ENCODE measurements around the gene PYCARD.
"Not testable (repeated sequence)": the region's sequence is repeated elsewhere in the genome, so short reads cannot be mapped to it uniquely, and the experiment has no call there.

The PYCARD gene

DNA sequence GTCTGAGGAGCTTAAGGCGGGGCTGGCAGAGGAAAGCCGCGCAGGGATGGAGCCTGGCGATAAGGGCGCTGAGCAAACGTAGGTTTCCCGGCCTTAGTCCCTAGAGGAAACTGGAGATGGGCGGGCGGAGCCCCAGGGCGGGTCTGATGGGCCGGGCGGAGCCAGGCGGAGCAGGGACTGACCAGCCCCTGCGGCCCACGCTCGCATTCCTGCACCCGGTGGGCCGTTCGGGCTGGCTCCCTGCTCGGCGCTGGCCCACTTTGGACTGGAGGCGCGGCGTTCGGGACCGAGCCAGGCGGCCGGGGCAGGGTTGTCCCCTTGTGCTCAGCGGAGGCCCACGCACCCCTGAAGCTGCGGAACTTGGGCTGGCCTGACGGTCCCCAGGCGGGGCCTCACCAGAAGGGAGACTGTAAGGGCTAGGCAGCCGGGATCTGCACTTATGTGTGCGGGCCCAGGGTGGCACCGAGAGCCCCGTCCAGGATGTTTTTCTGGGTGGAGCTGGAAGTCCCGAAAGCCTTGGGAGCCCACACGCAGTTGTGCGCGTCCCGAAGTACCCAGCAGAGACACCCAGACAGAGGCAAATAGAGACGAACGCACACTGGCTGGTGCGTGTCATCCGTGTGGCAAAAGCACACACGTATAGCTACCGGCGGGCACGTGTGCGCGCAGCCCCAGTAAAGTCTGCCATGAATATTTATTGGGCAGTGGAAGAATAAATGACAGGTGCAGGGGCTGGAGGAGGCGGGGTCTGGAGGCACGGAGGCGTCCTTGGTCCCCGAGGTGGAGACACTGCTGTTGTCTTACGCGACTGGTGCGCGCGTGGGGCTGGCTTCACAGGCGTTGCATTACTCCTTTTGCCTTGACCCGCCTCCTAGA lies 13.0 kb upstream of the PYCARD start:
- no peak for DNase-seq (ENCODE audit: extremely low read depth in 1 of 2, low read depth in 1 of 2)

DNA sequence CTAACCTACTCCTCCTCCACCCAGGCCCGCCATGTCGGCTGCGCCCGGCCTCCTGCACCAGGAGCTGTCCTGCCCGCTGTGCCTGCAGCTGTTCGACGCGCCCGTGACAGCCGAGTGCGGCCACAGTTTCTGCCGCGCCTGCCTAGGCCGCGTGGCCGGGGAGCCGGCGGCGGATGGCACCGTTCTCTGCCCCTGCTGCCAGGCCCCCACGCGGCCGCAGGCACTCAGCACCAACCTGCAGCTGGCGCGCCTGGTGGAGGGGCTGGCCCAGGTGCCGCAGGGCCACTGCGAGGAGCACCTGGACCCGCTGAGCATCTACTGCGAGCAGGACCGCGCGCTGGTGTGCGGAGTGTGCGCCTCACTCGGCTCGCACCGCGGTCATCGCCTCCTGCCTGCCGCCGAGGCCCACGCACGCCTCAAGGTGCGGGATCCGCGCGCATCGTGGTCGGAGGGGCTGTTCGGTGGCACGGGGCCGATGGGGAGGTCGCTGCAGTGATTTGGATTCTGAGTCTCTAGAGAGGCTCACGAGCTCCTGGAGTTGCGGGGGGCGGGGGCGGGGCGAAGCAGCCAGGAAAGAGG lies 12.2 kb upstream of the PYCARD start:
- no peak for DNase-seq (ENCODE audit: extremely low read depth in 1 of 2, low read depth in 1 of 2)

DNA sequence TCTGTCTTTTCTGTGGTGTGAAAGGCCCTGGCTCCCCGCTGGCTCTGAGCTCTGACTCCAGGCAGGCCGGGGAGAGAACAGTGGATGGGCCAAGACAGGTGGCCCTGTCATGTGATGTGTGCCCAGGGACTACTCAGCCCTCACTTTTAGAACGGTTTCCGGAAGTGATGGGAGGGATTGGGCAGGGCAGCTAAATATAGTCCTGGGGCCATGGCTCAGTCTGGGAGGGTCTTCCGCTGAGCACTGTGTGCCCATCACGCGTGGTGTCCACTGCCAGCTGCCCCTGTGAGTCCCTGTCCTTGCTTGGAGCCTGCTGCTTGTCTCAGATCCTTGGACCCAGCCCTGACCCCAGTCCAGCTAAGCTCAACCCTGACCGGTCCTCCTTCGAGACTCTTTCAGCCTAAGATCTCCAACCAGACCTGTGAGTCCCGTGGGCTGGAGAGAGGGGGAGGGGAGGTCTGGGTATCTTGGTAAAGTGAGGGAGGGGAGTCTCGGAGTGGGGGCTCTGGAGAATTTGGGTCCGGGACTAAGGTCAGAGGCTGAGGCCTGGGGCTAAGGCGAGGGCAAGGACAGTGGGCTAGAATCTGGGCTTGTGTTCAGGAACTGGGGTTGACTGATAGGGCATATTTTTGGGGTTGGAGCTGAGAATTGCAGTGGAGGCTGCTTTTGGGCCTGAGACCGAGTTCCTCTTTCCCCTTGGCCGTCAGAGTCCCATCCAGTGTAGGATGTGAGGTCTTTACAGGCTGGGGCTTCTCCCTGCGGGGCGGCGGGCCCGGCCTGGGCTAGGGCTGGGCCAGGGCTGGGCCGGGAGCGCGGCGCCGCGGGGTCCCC lies 11.5 kb upstream of the PYCARD start, which contains the start of gene TRIM72:
TSS of gene TRIM72 (plus strand) at position 243 of the 831 bp plus-strand sequence. CDS start 620 bp downstream, outside the sequence.
- DNase-seq (ENCODE audit: extremely low read depth in 1 of 2, low read depth in 1 of 2): no peak

DNA sequence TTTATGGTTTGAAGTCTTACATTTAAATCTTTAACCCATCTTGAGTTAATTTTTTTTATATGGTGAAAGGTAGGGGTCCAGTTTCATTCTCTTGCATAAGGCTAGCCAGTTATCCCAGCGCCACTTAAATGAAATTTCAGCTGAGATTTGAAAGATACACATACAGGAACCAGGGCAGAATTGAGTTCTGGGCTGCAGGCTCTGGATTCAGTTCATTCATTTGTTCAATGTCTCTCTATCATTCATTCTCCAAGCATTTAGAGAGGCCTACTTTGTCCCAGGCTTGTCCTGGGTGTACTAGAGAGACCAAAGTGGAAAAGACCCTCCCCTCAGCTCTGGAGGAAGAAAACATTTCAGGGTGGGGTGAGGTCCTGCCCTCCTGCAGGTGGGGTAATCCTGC lies 10.8 kb upstream of the PYCARD start:
- DNase-seq (ENCODE audit: extremely low read depth in 1 of 2, low read depth in 1 of 2): no peak

DNA sequence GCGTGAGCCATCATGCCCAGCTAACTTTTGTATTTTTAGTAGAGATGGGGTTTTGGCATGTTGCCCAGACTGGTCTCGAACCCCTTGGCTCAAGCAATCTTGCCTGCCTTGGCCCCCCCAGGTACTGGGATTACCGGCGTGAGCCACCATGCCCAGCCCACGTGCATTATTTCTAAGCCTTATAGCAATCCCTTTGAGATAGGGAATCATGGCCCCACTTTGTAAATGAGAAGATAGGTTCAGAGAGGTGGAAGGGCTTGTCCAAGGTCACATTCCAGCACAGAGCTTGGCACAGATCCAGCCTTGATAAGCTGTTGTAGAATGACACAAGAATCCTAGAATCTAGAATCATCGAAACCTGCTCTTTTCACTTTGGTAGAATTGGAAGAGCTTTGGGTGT lies 4.2 kb upstream of the PYCARD start:
- no peak for DNase-seq (ENCODE audit: extremely low read depth in 1 of 2, low read depth in 1 of 2)

DNA sequence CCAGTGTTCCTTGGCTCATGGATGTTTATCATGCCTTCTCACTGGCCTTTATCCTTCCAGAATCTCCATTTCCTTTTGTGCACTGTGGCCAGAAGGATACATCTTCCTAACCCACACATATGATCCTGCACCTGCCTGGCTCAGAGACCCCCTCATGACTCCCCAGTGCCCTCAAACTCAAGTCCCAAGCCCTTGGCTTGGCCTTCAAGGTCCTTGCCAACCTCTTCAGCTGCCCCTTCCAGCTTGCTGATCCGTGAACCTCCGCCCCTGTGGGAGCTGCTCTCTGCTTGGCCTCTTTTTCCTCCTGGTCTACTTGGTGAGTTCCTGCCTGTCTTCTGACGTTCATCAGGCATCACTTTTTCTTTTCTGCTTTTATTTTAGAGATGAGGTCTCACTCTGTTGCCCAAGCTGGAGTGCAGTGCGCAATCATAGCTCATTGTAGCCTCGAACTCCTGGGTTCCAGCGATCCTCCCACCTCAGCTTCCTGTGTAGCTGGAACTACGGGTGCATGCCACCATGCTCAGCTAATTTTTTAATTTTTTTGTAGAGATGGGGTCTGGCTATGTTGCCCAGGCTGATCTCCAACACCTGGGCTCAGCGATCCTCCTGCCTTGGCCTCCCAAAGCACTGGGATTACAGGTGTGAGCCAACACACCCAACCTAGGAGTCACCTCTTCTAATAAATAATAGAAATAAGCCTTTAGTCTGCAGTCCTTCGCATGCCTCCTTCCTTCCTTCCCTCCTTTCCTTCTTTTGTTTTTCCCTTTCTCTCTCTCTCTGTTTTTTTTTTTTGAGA lies 2.5 kb upstream of the PYCARD start:
- DNase-seq (ENCODE audit: extremely low read depth in 1 of 2, low read depth in 1 of 2): no peak

DNA sequence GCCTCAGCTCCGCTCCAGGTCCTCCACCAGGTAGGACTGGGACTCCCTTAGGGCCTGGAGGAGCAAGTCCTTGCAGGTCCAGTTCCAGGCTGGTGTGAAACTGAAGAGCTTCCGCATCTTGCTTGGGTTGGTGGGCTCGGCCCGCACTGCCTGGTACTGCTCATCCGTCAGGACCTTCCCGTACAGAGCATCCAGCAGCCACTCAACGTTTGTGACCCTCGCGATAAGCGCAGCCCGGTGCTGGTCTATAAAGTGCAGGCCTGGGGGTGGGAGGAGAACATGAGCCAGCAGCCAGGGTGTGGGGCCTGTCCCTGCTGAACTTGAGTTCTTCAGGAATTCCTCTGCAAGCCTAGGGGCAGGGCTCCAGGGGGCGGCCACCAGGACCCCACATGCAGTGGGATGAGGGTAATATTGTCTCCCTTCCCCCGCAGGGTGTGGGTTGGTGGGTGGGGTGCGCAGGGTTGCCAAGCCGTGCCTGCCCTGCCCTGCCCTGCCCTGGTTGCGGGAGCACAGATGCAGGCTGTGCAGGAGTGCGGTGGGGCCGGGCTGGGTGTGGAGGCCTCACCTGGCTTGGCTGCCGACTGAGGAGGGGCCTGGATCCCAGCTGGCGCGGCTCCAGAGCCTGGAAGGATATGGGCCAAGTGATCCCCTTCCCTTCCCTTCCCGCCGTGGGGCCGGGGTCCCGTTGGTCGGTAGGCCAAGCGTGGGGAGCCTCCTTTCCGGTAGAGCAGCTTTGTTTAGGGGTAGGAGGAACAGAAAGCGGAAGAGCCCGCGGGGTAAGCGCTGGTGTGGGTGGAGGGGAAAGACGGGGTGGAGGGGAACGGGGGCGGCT lies 762 bp downstream of the PYCARD start:
- DNase-seq (ENCODE audit: extremely low read depth in 1 of 2, low read depth in 1 of 2): no peak

DNA sequence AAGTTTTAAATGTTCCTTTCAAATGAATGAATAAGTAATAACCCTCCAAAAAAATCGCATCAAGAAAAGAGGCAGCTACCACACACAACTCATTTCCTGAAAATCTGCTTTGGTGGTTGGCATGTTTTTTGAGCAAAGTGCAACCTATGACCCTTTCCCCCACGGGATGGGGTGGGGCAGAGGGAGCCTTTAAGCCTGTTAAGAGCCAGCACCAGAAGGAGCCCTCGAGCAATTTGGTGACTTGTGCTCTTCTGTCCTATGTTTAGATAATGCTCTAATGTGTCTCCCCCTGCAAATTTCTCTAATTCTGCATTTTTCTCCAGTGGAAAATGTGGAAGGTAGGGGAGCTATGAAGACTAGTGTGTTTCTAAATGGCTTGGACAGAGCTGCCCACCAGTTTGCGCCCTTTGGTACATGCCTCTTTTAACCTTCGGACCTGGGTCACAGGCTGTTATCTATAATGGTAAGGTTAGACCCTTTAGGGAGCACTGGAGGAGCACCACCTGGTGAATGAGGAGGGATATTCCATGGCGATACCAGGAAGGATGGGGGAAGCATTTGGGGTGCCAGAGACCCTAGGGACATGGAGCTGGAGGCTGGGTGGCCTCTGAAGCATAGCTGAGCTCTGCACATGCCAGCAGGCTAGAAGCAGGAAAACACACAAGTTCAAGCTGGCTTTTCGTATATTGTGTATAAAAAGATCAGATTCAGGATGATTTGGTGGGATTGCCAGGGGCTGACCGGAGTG lies 1.6 kb downstream of the PYCARD start:
- DNase-seq (ENCODE audit: extremely low read depth in 1 of 2, low read depth in 1 of 2): no peak

DNA sequence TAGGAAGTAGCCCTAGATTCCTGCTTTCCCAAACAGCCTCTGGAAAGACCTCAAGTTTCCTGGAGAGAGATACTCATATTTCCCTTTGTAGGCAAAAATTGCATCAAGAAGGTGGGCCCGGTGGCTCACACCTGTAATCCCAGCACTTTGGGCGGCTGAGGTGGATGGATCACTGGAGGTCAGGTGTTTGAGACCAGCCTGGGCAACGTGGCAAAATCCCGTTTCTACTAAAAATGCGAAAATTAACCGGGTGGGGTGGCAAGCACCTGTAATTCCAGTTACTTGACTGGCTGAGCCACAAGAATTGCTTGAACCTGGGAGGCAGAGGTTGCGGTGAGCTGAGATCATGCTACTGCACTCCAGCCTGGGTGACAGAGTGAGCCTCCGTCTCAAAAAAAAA lies 2.4 kb downstream of the PYCARD start:
- not testable (repeated sequence) for DNase-seq (ENCODE audit: extremely low read depth in 1 of 2, low read depth in 1 of 2)

DNA sequence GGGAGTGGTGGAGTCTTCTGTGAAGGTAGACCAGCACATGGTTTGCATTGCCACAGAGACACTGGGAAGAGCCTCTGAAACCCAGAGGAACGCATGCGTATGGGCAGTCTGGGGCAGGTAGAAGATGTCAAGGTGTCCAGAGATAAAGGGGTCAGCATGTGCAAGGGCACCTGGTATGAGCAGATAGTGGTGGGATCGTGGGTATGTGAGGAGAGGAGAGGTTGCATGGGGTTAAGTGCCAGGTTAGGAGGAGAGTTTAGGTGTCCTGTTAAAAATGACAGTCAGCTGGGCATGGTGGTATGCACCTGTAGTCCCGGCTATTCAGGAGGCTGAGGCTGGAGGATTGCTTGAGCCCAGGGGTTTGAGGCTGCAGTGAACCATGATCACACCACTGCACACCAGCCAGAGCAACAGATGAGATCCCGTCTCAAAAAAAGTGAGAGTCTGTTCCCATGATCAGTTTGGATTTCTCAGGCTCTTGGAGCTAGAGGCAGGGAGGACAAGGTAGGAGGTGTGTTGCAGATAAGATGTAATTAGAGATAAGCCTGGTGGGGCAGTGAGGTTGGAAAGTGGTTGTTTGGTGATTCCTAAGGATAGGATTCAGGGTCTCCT lies 3.0 kb downstream of the PYCARD start:
- DNase-seq (ENCODE audit: extremely low read depth in 1 of 2, low read depth in 1 of 2): no peak

DNA sequence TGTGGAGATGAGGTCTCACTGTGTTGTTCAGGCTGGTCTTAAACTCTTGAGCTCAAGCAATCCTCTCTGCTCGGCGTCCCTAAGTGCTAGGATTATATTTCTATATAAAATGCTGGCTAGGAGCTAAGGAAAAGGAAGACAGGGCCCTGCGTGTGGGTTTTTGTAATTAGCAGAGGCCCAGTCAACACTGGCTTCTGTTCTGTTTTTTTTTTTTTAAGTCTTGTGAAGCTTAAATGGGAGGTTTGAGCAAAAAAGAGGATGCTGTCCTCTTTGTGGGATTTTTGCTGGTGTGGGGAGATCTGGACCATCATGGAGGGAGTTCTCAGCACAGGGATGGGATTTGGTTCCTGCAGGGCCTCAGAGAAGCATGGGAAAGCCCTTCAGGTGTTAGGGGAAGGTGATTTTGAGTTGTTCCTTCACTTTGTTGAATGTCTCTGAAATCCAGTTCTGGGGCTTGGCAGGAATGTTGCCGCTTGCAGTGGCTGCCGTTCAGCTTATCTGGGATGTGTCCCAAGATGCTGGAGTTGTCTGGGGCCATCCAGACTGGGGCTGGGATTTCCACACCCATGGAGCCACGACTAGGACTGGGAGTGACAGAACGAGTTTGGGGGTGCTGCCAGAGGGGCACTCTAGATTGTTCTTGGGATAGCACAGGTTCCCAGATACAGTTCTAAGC lies 4.2 kb downstream of the PYCARD start:
- DNase-seq (ENCODE audit: extremely low read depth in 1 of 2, low read depth in 1 of 2): no peak

DNA sequence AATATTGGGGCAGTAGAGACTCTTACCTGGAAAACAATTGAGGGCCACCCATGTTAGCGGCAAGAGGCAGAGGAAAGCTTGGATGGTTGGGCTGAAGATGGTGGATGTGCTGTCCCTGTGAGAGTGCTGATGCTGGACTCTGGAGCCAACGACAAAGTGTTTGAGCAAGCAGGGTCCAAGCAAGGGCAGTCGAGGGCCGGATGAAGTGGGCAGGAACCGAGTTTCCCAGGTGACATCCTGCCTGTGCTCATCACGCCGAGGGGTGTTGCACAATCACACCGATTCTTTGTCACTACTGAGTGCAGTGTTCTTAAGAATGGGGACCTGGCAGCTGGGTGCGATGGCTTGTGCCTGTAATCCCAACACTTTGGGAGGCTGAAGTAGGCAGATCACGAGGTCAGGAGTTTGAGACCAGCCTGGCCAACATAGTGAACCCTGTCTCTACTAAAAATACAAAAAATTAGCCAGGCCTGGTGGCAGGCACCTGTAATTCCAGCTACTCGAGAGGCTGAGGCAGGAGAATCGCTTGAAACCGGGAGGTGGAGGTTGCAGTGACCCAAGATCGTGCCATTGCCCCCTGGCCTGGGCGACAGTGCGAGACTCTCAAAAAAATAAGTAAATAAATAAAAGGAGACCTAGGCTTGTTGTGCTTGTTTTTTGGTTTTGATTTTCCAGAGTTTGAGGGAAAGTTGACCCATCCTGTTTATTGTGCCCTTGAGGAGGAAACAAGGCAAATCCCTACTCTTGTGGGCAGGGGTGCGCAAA lies 6.1 kb downstream of the PYCARD start:
- DNase-seq (ENCODE audit: extremely low read depth in 1 of 2, low read depth in 1 of 2): no peak

DNA sequence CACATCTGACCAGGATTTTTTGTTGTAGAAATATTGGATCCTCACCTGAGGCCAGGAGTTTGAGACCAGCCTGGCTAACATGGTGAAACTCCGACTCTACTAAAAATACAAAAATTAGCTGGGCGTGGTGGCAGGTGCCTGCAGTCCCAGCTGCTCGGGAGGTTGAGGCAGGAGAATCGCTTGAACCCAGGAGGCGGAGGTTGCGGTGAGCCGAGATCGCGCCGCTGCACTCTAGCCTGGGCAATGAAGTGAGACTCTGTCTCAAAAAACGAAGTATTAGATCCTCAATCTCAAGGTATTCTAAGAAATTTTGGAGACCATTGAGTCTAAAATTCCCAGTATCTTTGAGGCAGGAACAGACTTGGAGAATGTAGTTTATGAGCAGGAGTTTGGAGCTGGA lies 6.7 kb downstream of the PYCARD start:
- DNase-seq (ENCODE audit: extremely low read depth in 1 of 2, low read depth in 1 of 2): not testable (repeated sequence)

DNA sequence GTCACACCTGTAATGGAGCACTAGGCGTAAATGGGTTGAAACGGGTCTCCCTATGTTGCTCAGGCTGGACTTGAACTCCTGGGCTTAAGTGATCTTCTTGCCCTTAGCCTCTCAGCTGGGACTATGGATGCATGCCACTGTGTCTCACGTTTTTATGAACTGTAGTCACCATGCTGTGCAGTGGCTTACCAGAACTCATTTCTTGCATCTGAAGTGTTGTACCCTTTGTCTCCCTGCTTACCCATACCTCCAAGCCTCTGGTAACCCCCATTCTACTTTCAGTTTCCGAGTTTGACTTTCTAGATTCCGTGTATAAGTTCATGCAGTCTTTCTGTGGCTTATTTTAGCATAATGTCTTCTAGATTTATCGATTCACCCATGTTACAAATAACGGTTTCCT lies 7.7 kb downstream of the PYCARD start:
- no peak for DNase-seq (ENCODE audit: extremely low read depth in 1 of 2, low read depth in 1 of 2)

DNA sequence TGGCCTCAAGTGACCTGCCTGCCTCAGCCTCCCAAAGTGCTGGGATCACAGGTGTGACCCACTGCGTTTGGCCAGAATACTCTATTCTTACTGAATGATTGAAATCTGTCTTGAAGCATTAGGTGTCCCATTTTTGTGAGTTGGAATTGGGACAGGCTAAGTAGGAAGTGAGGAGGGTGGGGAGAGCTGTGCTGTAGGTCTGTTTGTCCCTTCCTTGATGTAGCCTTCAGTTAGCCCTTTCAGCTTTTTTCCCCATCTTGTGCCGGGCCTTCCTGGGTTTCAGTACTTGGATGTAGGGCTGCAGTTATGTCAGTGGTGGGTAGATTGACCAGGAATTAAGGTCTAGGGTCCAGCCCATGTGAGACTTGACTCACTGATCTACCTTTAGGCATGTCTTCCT lies 8.7 kb downstream of the PYCARD start:
- DNase-seq (ENCODE audit: extremely low read depth in 1 of 2, low read depth in 1 of 2): no peak

DNA sequence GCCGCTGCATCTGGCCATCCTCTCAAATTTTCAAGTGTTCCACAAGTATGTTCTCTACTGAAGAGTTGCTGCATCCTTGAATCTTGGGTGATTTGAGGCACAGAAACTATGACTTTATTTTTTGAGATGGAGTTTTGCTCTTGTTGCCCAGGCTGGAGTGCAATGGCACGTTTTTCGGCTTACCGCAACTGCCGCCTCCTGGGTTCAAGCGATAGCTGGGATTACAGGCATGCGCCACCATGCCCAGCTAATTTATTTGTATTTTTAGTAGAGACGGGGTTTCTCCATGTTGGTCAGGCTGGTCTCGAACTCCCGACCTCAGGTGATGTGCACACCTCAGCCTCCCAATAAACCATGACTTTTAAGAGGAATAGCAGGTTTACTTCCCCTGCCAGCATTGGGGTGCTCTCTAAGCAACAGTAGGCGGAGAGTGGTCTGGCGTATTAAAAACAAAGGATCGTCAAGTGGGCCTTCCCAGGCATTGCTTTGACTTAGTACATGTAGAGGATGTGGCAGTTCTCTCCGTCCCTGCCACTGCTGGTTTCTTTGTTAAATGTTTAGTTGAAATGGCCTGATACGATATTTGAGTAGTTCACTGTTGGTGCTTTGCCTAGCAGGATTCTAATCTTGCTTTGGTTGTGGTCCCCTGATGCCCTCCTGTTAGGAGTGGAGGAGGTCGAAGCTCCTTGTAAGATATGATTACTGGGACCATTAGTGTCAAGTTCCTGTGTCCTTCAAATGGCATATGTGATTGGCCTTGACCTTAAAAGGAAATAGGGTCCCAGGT lies 9.5 kb downstream of the PYCARD start:
- no peak for DNase-seq (ENCODE audit: extremely low read depth in 1 of 2, low read depth in 1 of 2)
